SK-N-SH (cell line): ENCODE data around the gene WHAMM. TPM values are rescaled to one million over a fixed set of nuclear protein-coding genes. Genes with fewer than 3 reads are reported as not detected.

ENCODE experiments used
- CTCF ChIA-PET: fragments of 300-600, 350-600 bp; formaldehyde crosslinking; extraction: SDS; loops from one replicate; lab custom pipeline; 2021; lab: Yijun Ruan, JAX
- POLR2A ChIA-PET: fragments of 350-600 bp; sonication (Branson Sonifier 250); formaldehyde crosslinking; extraction: SDS; loops from one replicate; lab custom pipeline; 2020; ENCODE audit warnings: antibody characterized with exemption, inconsistent platforms; lab: Yijun Ruan, JAX
- DNase-seq: peaks from one replicate; pipeline ENCODE4 v3.0.0; 2012
- H2AFZ ChIP-seq: fragments of 200-600 bp; sonication (generic); 2 replicates; pipeline ENCODE4 v1.8.1; 2016; ENCODE audit warnings: antibody characterized with exemption, mild to moderate bottlenecking, low read depth
- H3F3A ChIP-seq: fragments of 200-600 bp; sonication (generic); replicated peaks from 2 replicates; pipeline ENCODE3; 2016; ENCODE audit warnings: antibody characterized with exemption, mild to moderate bottlenecking; ENCODE audit not compliant: insufficient read depth
- H3K27ac ChIP-seq, 2 experiments: fragments of 200-500 bp in 1 of 2; fragments of 200-600 bp in 1 of 2; sonication (Bioruptor generic) in 1 of 2; sonication (generic), shearing (Covaris generic) in 1 of 2; 2 replicates each; pipeline versions ENCODE4 v1.5.1 to v1.6.1; 2014 to 2016; ENCODE audit warnings: low read depth in 2 of 2, inconsistent platforms in 1 of 2, low read length in 1 of 2, mild to moderate bottlenecking in 1 of 2, mixed read lengths in 1 of 2
- H3K27me3 ChIP-seq: fragments of 200-600 bp; sonication (generic), shearing (Covaris generic); 2 replicates; pipeline ENCODE4 v1.6.1; 2016; ENCODE audit warnings: mixed run types; ENCODE audit not compliant: insufficient read depth
- H3K36me3 ChIP-seq, 2 experiments: fragments of 200-500 bp in 1 of 2; fragments of 200-600 bp in 1 of 2; sonication (Bioruptor generic) in 1 of 2; sonication (generic) in 1 of 2; replicated peaks in 1 of 2; 2 replicates each; pipeline versions ENCODE3 to v1.5.1; 2014 to 2016; ENCODE audit warnings: low read length in 1 of 2, mild to moderate bottlenecking in 1 of 2; ENCODE audit not compliant: insufficient read depth in 2 of 2, control insufficient read depth in 1 of 2
- H3K4me1 ChIP-seq, 2 experiments: fragments of 200-500 bp in 1 of 2; fragments of 200-600 bp in 1 of 2; sonication (Bioruptor generic) in 1 of 2; sonication (generic), shearing (Covaris generic) in 1 of 2; 2 replicates each; pipeline versions ENCODE4 v1.5.1 to v1.6.1; 2014 to 2016; ENCODE audit warnings: low read depth in 1 of 2, low read length in 1 of 2, mixed run types in 1 of 2; ENCODE audit not compliant: insufficient read depth in 2 of 2, control insufficient read depth in 1 of 2
- H3K4me2 ChIP-seq: fragments of 200-600 bp; sonication (generic), shearing (Covaris generic); 2 replicates; pipeline ENCODE4 v1.6.1; 2017; ENCODE audit warnings: mixed run types
- H3K4me3 ChIP-seq, 2 experiments: fragments of 200-500 bp in 1 of 2; fragments of 200-600 bp in 1 of 2; sonication (Bioruptor generic) in 1 of 2; sonication (generic), shearing (Covaris generic) in 1 of 2; 2 replicates each; pipeline versions ENCODE4 v1.5.1 to v1.8.1; 2014 to 2016; ENCODE audit warnings: low read depth in 2 of 2, inconsistent platforms in 1 of 2, low read length in 1 of 2, mild to moderate bottlenecking in 1 of 2, mixed read lengths in 1 of 2, moderate library complexity in 1 of 2
- H3K79me2 ChIP-seq: fragments of 200-600 bp; sonication (generic); 2 replicates; pipeline ENCODE4 v1.8.1; 2017; ENCODE audit warnings: mild to moderate bottlenecking; ENCODE audit not compliant: insufficient read depth
- H3K9ac ChIP-seq: fragments of 200-600 bp; sonication (generic); 2 replicates; pipeline ENCODE4 v1.6.1; 2017; ENCODE audit warnings: mixed run types
- H3K9me2 ChIP-seq: fragments of 200-600 bp; sonication (generic); 2 replicates; pipeline ENCODE4 v1.6.1; 2017; ENCODE audit warnings: mixed run types
- H3K9me3 ChIP-seq: fragments of 200-600 bp; sonication (generic); 2 replicates; pipeline ENCODE4 v1.6.1; 2017; ENCODE audit warnings: mixed run types, mild to moderate bottlenecking, moderate library complexity
- H4K20me1 ChIP-seq: fragments of 200-600 bp; sonication (generic); 2 replicates; pipeline ENCODE4 v1.6.1; 2017; ENCODE audit warnings: mild to moderate bottlenecking, mixed run types; ENCODE audit not compliant: insufficient read depth
- CTCF ChIP-seq: fragments of 200-600 bp; sonication (generic); IDR thresholded peaks from 2 replicates; pipeline ENCODE4 v1.6.1; 2017; ENCODE audit warnings: antibody characterized with exemption, mild to moderate bottlenecking, moderate library complexity
- EZH2phosphoT487 ChIP-seq: fragments of 200-600 bp; sonication (generic); IDR thresholded peaks from 2 replicates; pipeline ENCODE4 v1.6.1; 2017; ENCODE audit warnings: low read depth, mixed run types, mild to moderate bottlenecking, antibody characterized with exemption, moderate library complexity, borderline replicate concordance
- GABPA ChIP-seq: IDR thresholded peaks from 2 replicates; pipeline ENCODE4 v1.4.0; 2012; ENCODE audit warnings: low read depth, mild to moderate bottlenecking
- IRF3 ChIP-seq: fragments of 150-350 bp; IDR thresholded peaks from 2 replicates; pipeline ENCODE4 v1.6.1; 2016; ENCODE audit warnings: mild to moderate bottlenecking, low read depth, low read length
- JUND ChIP-seq: IDR thresholded peaks from 2 replicates; pipeline ENCODE4 v1.4.0; 2012
- MAX ChIP-seq: IDR thresholded peaks from 2 replicates; pipeline ENCODE4 v1.4.0; 2012; ENCODE audit warnings: low read depth
- MEF2A ChIP-seq: IDR thresholded peaks from 2 replicates; pipeline ENCODE4 v1.4.0; 2012; ENCODE audit warnings: low read depth, borderline replicate concordance
- MXI1 ChIP-seq: IDR thresholded peaks from 2 replicates; pipeline ENCODE4 v1.6.1; 2012; ENCODE audit warnings: mild to moderate bottlenecking, low read depth, low read length, improper control_type of control experiment
- NRF1 ChIP-seq: IDR thresholded peaks from 2 replicates; pipeline ENCODE4 v1.6.1; 2012; ENCODE audit warnings: low read depth, mild to moderate bottlenecking, low read length
- POLR2AphosphoS5 ChIP-seq: IDR thresholded peaks from 2 replicates; pipeline ENCODE4 v1.6.1; 2012; ENCODE audit warnings: low read depth, low read length
- RAD21 ChIP-seq: IDR thresholded peaks from 2 replicates; pipeline ENCODE4 v1.6.1; 2012; ENCODE audit warnings: mild to moderate bottlenecking, low read length
- RCOR1 ChIP-seq: fragments of 150-350 bp; IDR thresholded peaks from 2 replicates; pipeline ENCODE4 v1.6.1; 2017; ENCODE audit warnings: antibody characterized with exemption, low read length
- RFX5 ChIP-seq: IDR thresholded peaks from 2 replicates; pipeline ENCODE4 v1.6.1; 2012; ENCODE audit warnings: mild to moderate bottlenecking, improper control_type of control experiment, low read length
- RXRA ChIP-seq: IDR thresholded peaks from 2 replicates; pipeline ENCODE4 v1.4.0; 2012; ENCODE audit warnings: low read depth, mild to moderate bottlenecking, borderline replicate concordance
- SIN3A ChIP-seq: IDR thresholded peaks from 2 replicates; pipeline ENCODE4 v1.6.1; 2012; ENCODE audit warnings: low read depth, mild to moderate bottlenecking, low read length, moderate library complexity, borderline replicate concordance
- TAF1 ChIP-seq: IDR thresholded peaks from 2 replicates; pipeline ENCODE4 v1.6.1; 2012; ENCODE audit warnings: low read depth, mild to moderate bottlenecking, low read length, moderate library complexity, borderline replicate concordance
- USF1 ChIP-seq: IDR thresholded peaks from 2 replicates; pipeline ENCODE4 v1.4.0; 2012; ENCODE audit warnings: low read depth, borderline replicate concordance
- USF2 ChIP-seq: fragments of 150-350 bp; IDR thresholded peaks from 2 replicates; pipeline ENCODE4 v1.6.1; 2017; ENCODE audit warnings: antibody characterized with exemption, low read length, low read depth, borderline replicate concordance
- YY1 ChIP-seq: IDR thresholded peaks from 2 replicates; pipeline ENCODE4 v1.4.0; 2012; ENCODE audit warnings: low read depth, mild to moderate bottlenecking
- ZBTB33 ChIP-seq: IDR thresholded peaks from 2 replicates; pipeline ENCODE4 v1.4.0; 2012; ENCODE audit warnings: low read depth, borderline replicate concordance
- WGBS: methylation state at CpG from one replicate; pipeline ENCODE4 v1.1.6; 2017; ENCODE audit warnings: low lambda C conversion rate; 5-methylcytosine and 5-hydroxymethylcytosine counted together
- polyA plus RNA-seq, 3 experiments: library from polyadenylated mRNA; depleted of rRNA; stranded (reverse); fragments of >200 nt; gene quantifications; 2 replicates each; pipeline ENCODE4 v1.2.3, GENCODE V29; 2012

WHAMM gene
- polyA plus RNA-seq, 1 of the 3 experiments (the other 2 are of a cell fraction) = 2.3 TPM

- Histone ChIP-seq H3K27ac (no peak overlapping the region), H2AFZ (no peak overlapping the region), H3K27me3 (no peaks in the 10 kb centered on the region), H3K4me2 (no peak overlapping the region), H3K79me2 (no peaks in the 10 kb centered on the region), H3F3A (no peaks in the 10 kb centered on the region), H3K4me3 (no peak overlapping the region), H3K9ac (no peak overlapping the region), H4K20me1 (no peaks in the 10 kb centered on the region), H3K36me3 (peaks cover 0 to 7% of the 10 kb centered on the region in 2 experiments), H3K9me3 (no peaks in the 10 kb centered on the region), H3K9me2 (no peaks in the 10 kb centered on the region), H3K4me1 (peaks cover 0 to 2% of the 10 kb centered on the region in 2 experiments; a peak in 2 of 4 replicates)
- ChIA-PET POLR2A (no interaction called here), CTCF (interaction anchor here (1.2 to 1.5 kb wide), 3 partner anchors 15 to 26 kb away, joined by 3 to 4 read pairs (median 3); no protein-coding TSS in a partner anchor)
- DNase-seq = no peak
- WGBS = 86% methylated on average over 2 of the region's 2 CpGs
- TF ChIP-seq EZH2phosphoT487 (no peak), IRF3 (no peak)
Observed at GRCh38 chr15:82877825-82878224, 68.4 kb downstream of the WHAMM start.

GRCh38 chr15:82878325-82878724, 68.9 kb downstream of the WHAMM start:
- no peak for TF ChIP-seq MAX
- TF ChIP-seq SIN3A = no peak
- TF ChIP-seq RFX5 = no peak
- TF ChIP-seq USF2 = no peak
- no peak for TF ChIP-seq EZH2phosphoT487
- TF ChIP-seq USF1 = no peak
- TF ChIP-seq MXI1 = no peak
- TF ChIP-seq MEF2A = no peak
- TF ChIP-seq RCOR1 = no peak
- TF ChIP-seq NRF1 = no peak
- no peak for TF ChIP-seq ZBTB33
- TF ChIP-seq CTCF = no peak
- no peak for TF ChIP-seq POLR2AphosphoS5
- no peak for TF ChIP-seq YY1
- TF ChIP-seq TAF1 = no peak
- TF ChIP-seq RAD21 = no peak
- no peak for TF ChIP-seq GABPA
- TF ChIP-seq JUND = no peak
- TF ChIP-seq RXRA = no peak
- no peak for DNase-seq
- ChIA-PET POLR2A (no interaction called here), CTCF (interaction anchor here (1.2 to 1.5 kb wide), 3 partner anchors 14 to 26 kb away, joined by 3 to 4 read pairs (median 3); no protein-coding TSS in a partner anchor)
- Histone ChIP-seq H3K4me1 (peaks cover 0 to 2% of the 10 kb centered on the region in 2 experiments; a peak in 2 of 4 replicates), H3K4me2 (no peak overlapping the region), H3K9me3 (no peaks in the 10 kb centered on the region), H3K27ac (no peak overlapping the region), H3K4me3 (no peak overlapping the region), H2AFZ (no peak overlapping the region), H4K20me1 (no peaks in the 10 kb centered on the region), H3K9ac (no peak overlapping the region), H3K79me2 (no peaks in the 10 kb centered on the region), H3K36me3 (peaks cover 0 to 7% of the 10 kb centered on the region in 2 experiments), H3F3A (no peaks in the 10 kb centered on the region), H3K27me3 (no peaks in the 10 kb centered on the region), H3K9me2 (no peaks in the 10 kb centered on the region)
- WGBS = 72% methylated on average over 5 of the region's 5 CpGs
